ENCODE data around the gene CAMKK1. TPM values are rescaled to one million over a fixed set of nuclear protein-coding genes. Genes with fewer than 3 reads are reported as not detected.

Gene CAMKK1
- total RNA-seq, 4 donors from 2014 or later = 0.44 to 5.1 (median 2.1) TPM

GRCh38 chr17:3827124-3827773 is 65.6 kb downstream of the CAMKK1 start:
- H3K4me3 ChIP-seq = no peak overlapping the region
- H3K27ac ChIP-seq = no peak overlapping the region
- H3K9me3 ChIP-seq = no peaks in the 10 kb centered on the region
- intact Hi-C loops (cut with DNase I; ENCODE audit: low total_unique reads) = loop anchor here (5.0 kb wide), 1 partner anchor 145 kb away; no protein-coding TSS in a partner anchor
- peaks cover 17 to 24% of the 10 kb centered on the region in 2 donors for H3K4me1 ChIP-seq
- peaks cover 0 to 39% of the 10 kb centered on the region in 2 donors for H3K36me3 ChIP-seq
- DNase-seq (peak in 1 of 2 donors; percentile 31), ATAC-seq (no peak)
- TF ChIP-seq POLR2A (IDR thresholded peaks at IDR 0.05) (no peak), CTCF (IDR thresholded peaks at IDR 0.05 in 4 of 5, conservative IDR thresholded peaks at IDR 0.05 in 1 of 5) (peak in 4 of 5 experiments; percentile 17 to 49 (median 23))
- in situ Hi-C loops (cut with MboI; ENCODE audit: low sequenced_read_pairs in 4 of 4) = loop anchor here in 1 of 4 donors (10.0 kb wide), 1 partner anchor 92 kb away; no protein-coding TSS in a partner anchor
- H3K27me3 ChIP-seq = no peaks in the 10 kb centered on the region

- intact Hi-C loops (cut with DNase I; ENCODE audit: low total_unique reads) = loop anchor here (5.0 kb wide), 1 partner anchor 144 kb away; no protein-coding TSS in a partner anchor
- DNase-seq = no peak
- Histone ChIP-seq H3K4me1 (peaks cover 17 to 24% of the 10 kb centered on the region in 2 donors), H3K36me3 (peaks cover 0 to 50% of the 10 kb centered on the region in 2 donors), H3K27me3 (no peaks in the 10 kb centered on the region), H3K4me3 (no peak overlapping the region), H3K27ac (no peak overlapping the region), H3K9me3 (no peaks in the 10 kb centered on the region)
- in situ Hi-C loops (cut with MboI; ENCODE audit: low sequenced_read_pairs in 4 of 4) = loop anchor here in 1 of 4 donors (10.0 kb wide), 1 partner anchor 91 kb away; no protein-coding TSS in a partner anchor
- no peak for ATAC-seq
- no peak for TF ChIP-seq CTCF (IDR thresholded peaks at IDR 0.05 in 4 of 5, conservative IDR thresholded peaks at IDR 0.05 in 1 of 5)
- TF ChIP-seq POLR2A (IDR thresholded peaks at IDR 0.05) = no peak
These were observed 66.7 kb downstream of the CAMKK1 start for GRCh38 chr17:3826191-3826590.

GRCh38 chr17:3821101-3821500 is 71.8 kb downstream of the CAMKK1 start:
- peaks cover 0 to under 1% of the 10 kb centered on the region in 2 donors for H3K4me1 ChIP-seq
- DNase-seq = no peak
- H3K9me3 ChIP-seq = no peaks in the 10 kb centered on the region
- TF ChIP-seq POLR2A (IDR thresholded peaks at IDR 0.05) (no peak), CTCF (IDR thresholded peaks at IDR 0.05 in 4 of 5, conservative IDR thresholded peaks at IDR 0.05 in 1 of 5) (no peak)
- ATAC-seq = no peak
- H3K36me3 ChIP-seq = peaks cover 0 to 94% of the 10 kb centered on the region in 2 donors
- H3K4me3 ChIP-seq = no peak overlapping the region
- in situ Hi-C loops (cut with MboI; ENCODE audit: low sequenced_read_pairs in 4 of 4) (loop anchor here in 2 of 4 donors (5.0 to 10.0 kb wide), 2 partner anchors 84 to 86 kb away; no protein-coding TSS in a partner anchor), intact Hi-C loops (cut with DNase I; ENCODE audit: low total_unique reads) (no loop called here)
- no peaks in the 10 kb centered on the region for H3K27me3 ChIP-seq
- H3K27ac ChIP-seq = no peak overlapping the region

- H3K9me3 ChIP-seq = no peaks in the 10 kb centered on the region
- in situ Hi-C loops (cut with MboI; ENCODE audit: low sequenced_read_pairs in 4 of 4) (loop anchor here in 1 of 4 donors (10.0 kb wide), 1 partner anchor 84 kb away; no protein-coding TSS in a partner anchor), intact Hi-C loops (cut with DNase I; ENCODE audit: low total_unique reads) (no loop called here)
- no peak overlapping the region for H3K4me3 ChIP-seq
- H3K4me1 ChIP-seq = peaks cover 15 to 17% of the 10 kb centered on the region in 2 donors
- ATAC-seq (no peak), DNase-seq (no peak)
- H3K27me3 ChIP-seq = no peaks in the 10 kb centered on the region
- peaks cover 0 to 79% of the 10 kb centered on the region in 2 donors for H3K36me3 ChIP-seq
- H3K27ac ChIP-seq = no peak overlapping the region
- no peak for TF ChIP-seq CTCF (IDR thresholded peaks at IDR 0.05 in 4 of 5, conservative IDR thresholded peaks at IDR 0.05 in 1 of 5)
- no peak for TF ChIP-seq POLR2A (IDR thresholded peaks at IDR 0.05)
These were observed 74.1 kb downstream of the CAMKK1 start for GRCh38 chr17:3818786-3819185.

Data from gastrocnemius medialis (tissue), 4 donors.